SK-N-SH (cell line): ENCODE results near the gene FAM151A. TPM values are rescaled to one million over a fixed set of nuclear protein-coding genes. Genes with fewer than 3 reads are reported as not detected.
"Not testable (repeated sequence)": the region's sequence is repeated elsewhere in the genome, so short reads cannot be mapped to it uniquely, and the experiment has no call there.

ENCODE experiments used
- CTCF ChIA-PET: fragments of 300-600, 350-600 bp; formaldehyde crosslinking; extraction: SDS; loops from one replicate; lab custom pipeline; 2021; lab: Yijun Ruan, JAX
- POLR2A ChIA-PET: fragments of 350-600 bp; sonication (Branson Sonifier 250); formaldehyde crosslinking; extraction: SDS; loops from one replicate; lab custom pipeline; 2020; ENCODE audit warnings: antibody characterized with exemption, inconsistent platforms; lab: Yijun Ruan, JAX
- DNase-seq: peaks from one replicate; pipeline ENCODE4 v3.0.0; 2012
- H2AFZ ChIP-seq: fragments of 200-600 bp; sonication (generic); 2 replicates; pipeline ENCODE4 v1.8.1; 2016; ENCODE audit warnings: antibody characterized with exemption, mild to moderate bottlenecking, low read depth
- H3F3A ChIP-seq: fragments of 200-600 bp; sonication (generic); replicated peaks from 2 replicates; pipeline ENCODE3; 2016; ENCODE audit warnings: antibody characterized with exemption, mild to moderate bottlenecking; ENCODE audit not compliant: insufficient read depth
- H3K27ac ChIP-seq, 2 experiments: fragments of 200-500 bp in 1 of 2; fragments of 200-600 bp in 1 of 2; sonication (Bioruptor generic) in 1 of 2; sonication (generic), shearing (Covaris generic) in 1 of 2; 2 replicates each; pipeline versions ENCODE4 v1.5.1 to v1.6.1; 2014 to 2016; ENCODE audit warnings: low read depth in 2 of 2, inconsistent platforms in 1 of 2, low read length in 1 of 2, mild to moderate bottlenecking in 1 of 2, mixed read lengths in 1 of 2
- H3K27me3 ChIP-seq: fragments of 200-600 bp; sonication (generic), shearing (Covaris generic); 2 replicates; pipeline ENCODE4 v1.6.1; 2016; ENCODE audit warnings: mixed run types; ENCODE audit not compliant: insufficient read depth
- H3K36me3 ChIP-seq, 2 experiments: fragments of 200-500 bp in 1 of 2; fragments of 200-600 bp in 1 of 2; sonication (Bioruptor generic) in 1 of 2; sonication (generic) in 1 of 2; replicated peaks in 1 of 2; 2 replicates each; pipeline versions ENCODE3 to v1.5.1; 2014 to 2016; ENCODE audit warnings: low read length in 1 of 2, mild to moderate bottlenecking in 1 of 2; ENCODE audit not compliant: insufficient read depth in 2 of 2, control insufficient read depth in 1 of 2
- H3K4me1 ChIP-seq, 2 experiments: fragments of 200-500 bp in 1 of 2; fragments of 200-600 bp in 1 of 2; sonication (Bioruptor generic) in 1 of 2; sonication (generic), shearing (Covaris generic) in 1 of 2; 2 replicates each; pipeline versions ENCODE4 v1.5.1 to v1.6.1; 2014 to 2016; ENCODE audit warnings: low read depth in 1 of 2, low read length in 1 of 2, mixed run types in 1 of 2; ENCODE audit not compliant: insufficient read depth in 2 of 2, control insufficient read depth in 1 of 2
- H3K4me2 ChIP-seq: fragments of 200-600 bp; sonication (generic), shearing (Covaris generic); 2 replicates; pipeline ENCODE4 v1.6.1; 2017; ENCODE audit warnings: mixed run types
- H3K4me3 ChIP-seq, 2 experiments: fragments of 200-500 bp in 1 of 2; fragments of 200-600 bp in 1 of 2; sonication (Bioruptor generic) in 1 of 2; sonication (generic), shearing (Covaris generic) in 1 of 2; 2 replicates each; pipeline versions ENCODE4 v1.5.1 to v1.8.1; 2014 to 2016; ENCODE audit warnings: low read depth in 2 of 2, inconsistent platforms in 1 of 2, low read length in 1 of 2, mild to moderate bottlenecking in 1 of 2, mixed read lengths in 1 of 2, moderate library complexity in 1 of 2
- H3K79me2 ChIP-seq: fragments of 200-600 bp; sonication (generic); 2 replicates; pipeline ENCODE4 v1.8.1; 2017; ENCODE audit warnings: mild to moderate bottlenecking; ENCODE audit not compliant: insufficient read depth
- H3K9ac ChIP-seq: fragments of 200-600 bp; sonication (generic); 2 replicates; pipeline ENCODE4 v1.6.1; 2017; ENCODE audit warnings: mixed run types
- H3K9me2 ChIP-seq: fragments of 200-600 bp; sonication (generic); 2 replicates; pipeline ENCODE4 v1.6.1; 2017; ENCODE audit warnings: mixed run types
- H3K9me3 ChIP-seq: fragments of 200-600 bp; sonication (generic); 2 replicates; pipeline ENCODE4 v1.6.1; 2017; ENCODE audit warnings: mixed run types, mild to moderate bottlenecking, moderate library complexity
- H4K20me1 ChIP-seq: fragments of 200-600 bp; sonication (generic); 2 replicates; pipeline ENCODE4 v1.6.1; 2017; ENCODE audit warnings: mild to moderate bottlenecking, mixed run types; ENCODE audit not compliant: insufficient read depth
- ELF1 ChIP-seq: IDR thresholded peaks from 2 replicates; pipeline ENCODE4 v1.4.0; 2012
- EP300 ChIP-seq, 2 experiments: IDR thresholded peaks; 2 replicates each; pipeline versions ENCODE4 v1.4.0 to v1.6.1; 2012; ENCODE audit warnings: borderline replicate concordance in 1 of 2, low read depth in 1 of 2, low read length in 1 of 2
- GATA2 ChIP-seq: sonication (generic); formaldehyde crosslinking; IDR thresholded peaks from 2 replicates; pipeline ENCODE4 v1.5.0; 2020; ENCODE audit warnings: mild to moderate bottlenecking, missing genetic modification reagents
- IRF3 ChIP-seq: fragments of 150-350 bp; IDR thresholded peaks from 2 replicates; pipeline ENCODE4 v1.6.1; 2016; ENCODE audit warnings: mild to moderate bottlenecking, low read depth, low read length
- MXI1 ChIP-seq: IDR thresholded peaks from 2 replicates; pipeline ENCODE4 v1.6.1; 2012; ENCODE audit warnings: mild to moderate bottlenecking, low read depth, low read length, improper control_type of control experiment
- RCOR1 ChIP-seq: fragments of 150-350 bp; IDR thresholded peaks from 2 replicates; pipeline ENCODE4 v1.6.1; 2017; ENCODE audit warnings: antibody characterized with exemption, low read length
- SIN3A ChIP-seq: IDR thresholded peaks from 2 replicates; pipeline ENCODE4 v1.6.1; 2012; ENCODE audit warnings: low read depth, mild to moderate bottlenecking, low read length, moderate library complexity, borderline replicate concordance
- TAF1 ChIP-seq: IDR thresholded peaks from 2 replicates; pipeline ENCODE4 v1.6.1; 2012; ENCODE audit warnings: low read depth, mild to moderate bottlenecking, low read length, moderate library complexity, borderline replicate concordance
- YY1 ChIP-seq: IDR thresholded peaks from 2 replicates; pipeline ENCODE4 v1.4.0; 2012; ENCODE audit warnings: low read depth, mild to moderate bottlenecking
- WGBS: methylation state at CpG from one replicate; pipeline ENCODE4 v1.1.6; 2017; ENCODE audit warnings: low lambda C conversion rate; 5-methylcytosine and 5-hydroxymethylcytosine counted together
- polyA plus RNA-seq, 3 experiments: library from polyadenylated mRNA; depleted of rRNA; stranded (reverse); fragments of >200 nt; gene quantifications; 2 replicates each; pipeline ENCODE4 v1.2.3, GENCODE V29; 2012

The FAM151A gene
- polyA plus RNA-seq, 1 of the 3 experiments (the other 2 are of a cell fraction): not detected

GRCh38 chr1:54640361-54640760 is 17.0 kb upstream of the FAM151A start (continued):
- TF ChIP-seq RCOR1: no peak

GRCh38 chr1:54636461-54637446 is 13.4 kb upstream of the FAM151A start:
- H3K27ac ChIP-seq, H3K9me3 ChIP-seq, H3K4me3 ChIP-seq, H3K36me3 ChIP-seq, H4K20me1 ChIP-seq, POLR2A ChIA-PET, H3K9me2 ChIP-seq, H3K4me2 ChIP-seq, H3K9ac ChIP-seq, H3K79me2 ChIP-seq, H2AFZ ChIP-seq, CTCF ChIA-PET, H3F3A ChIP-seq, DNase-seq, H3K27me3 ChIP-seq, H3K4me1 ChIP-seq: not testable (repeated sequence)
- WGBS: 67% methylated on average over 13 of the region's 14 CpGs

GRCh38 chr1:54635804-54636203 is 12.5 kb upstream of the FAM151A start:
- H3K9me2 ChIP-seq, POLR2A ChIA-PET, DNase-seq, H3K4me2 ChIP-seq, H3K9me3 ChIP-seq, H3F3A ChIP-seq, H2AFZ ChIP-seq, H3K4me1 ChIP-seq, H3K27ac ChIP-seq, H3K79me2 ChIP-seq, H3K27me3 ChIP-seq, H3K9ac ChIP-seq, H3K4me3 ChIP-seq, H3K36me3 ChIP-seq, H4K20me1 ChIP-seq: not testable (repeated sequence)
- 74% methylated on average over 7 of the region's 7 CpGs for WGBS
- CTCF ChIA-PET: interaction anchor here (0.7 kb wide), 1 partner anchor 8 kb away, joined by 3 read pairs; no protein-coding TSS in a partner anchor

GRCh38 chr1:54627196-54627595 is 3.9 kb upstream of the FAM151A start:
- H3K4me1 ChIP-seq: peaks cover 0 to 2% of the 10 kb centered on the region in 2 experiments; a peak in 1 of 4 replicates
- POLR2A ChIA-PET: no interaction called here
- H3F3A ChIP-seq: no peaks in the 10 kb centered on the region
- H3K27me3 ChIP-seq: no peaks in the 10 kb centered on the region
- CTCF ChIA-PET: interaction anchor here (0.6 kb wide), 1 partner anchor 8 kb away, joined by 3 read pairs; no protein-coding TSS in a partner anchor
- no peaks in the 10 kb centered on the region for H3K79me2 ChIP-seq
- H3K4me2 ChIP-seq: no peak overlapping the region
- no peak for DNase-seq
- 52% methylated on average over 4 of the region's 10 CpGs for WGBS
- H3K9me3 ChIP-seq: no peaks in the 10 kb centered on the region
- no peaks in the 10 kb centered on the region for H3K9me2 ChIP-seq
- H4K20me1 ChIP-seq: no peaks in the 10 kb centered on the region
- no peak overlapping the region for H3K4me3 ChIP-seq
- H3K27ac ChIP-seq: no peak overlapping the region
- H3K36me3 ChIP-seq: no peaks in the 10 kb centered on the region
- no peak overlapping the region for H2AFZ ChIP-seq
- TF ChIP-seq MXI1 (no peak), YY1 (no peak), IRF3 (no peak), EP300 (IDR thresholded peaks at IDR 0.05; ENCODE audit: borderline replicate concordance in 1 of 2, low read depth in 1 of 2, low read length in 1 of 2) (no peak), GATA2 (CRISPR knock-in tag) (no peak), TAF1 (no peak), ELF1 (no peak), SIN3A (no peak)
- H3K9ac ChIP-seq: no peak overlapping the region
